Colonic mucosa (tissue), 4 donors: ENCODE measurements around the gene TLL1. TPM values are rescaled to one million over a fixed set of nuclear protein-coding genes. Genes with fewer than 3 reads are reported as not detected.

Experiments used
- DNase-seq: peaks from one replicate; pipeline ENCODE4 v3.0.0-alpha.2; 2020
- H3K27ac ChIP-seq: fragments of 200-600 bp; one replicate; pipeline ENCODE4 v1.8.0; 2021
- H3K27me3 ChIP-seq: fragments of 200-600 bp; one replicate; pipeline ENCODE4 v1.8.0; 2021
- H3K36me3 ChIP-seq: fragments of 200-600 bp; one replicate; pipeline ENCODE4 v1.8.0; 2021
- H3K4me1 ChIP-seq: fragments of 200-600 bp; one replicate; pipeline ENCODE4 v1.8.0; 2021; ENCODE audit warnings: mild to moderate bottlenecking
- H3K4me3 ChIP-seq: fragments of 200-600 bp; one replicate; pipeline ENCODE4 v1.8.0; 2021
- H3K9ac ChIP-seq, 2 donors: one replicate each; pipeline ENCODE4 v1.7.0; 2013; ENCODE audit warnings: control low read depth in 2 of 2, low read depth in 2 of 2, low read length in 2 of 2
- H3K9me3 ChIP-seq: fragments of 200-600 bp; one replicate; pipeline ENCODE4 v1.8.0; 2021
- intact Hi-C: fragments of 100-400 bp; cut with DNase I; formaldehyde crosslinking; loops from one replicate; pipeline ENCODE4 v1.14.1; 2022
- total RNA-seq, 2 donors: library from RNA; stranded (reverse); fragmentation: NEBNext Ultra II Directional in 1 of 2; extraction: Animal tissue kit (Norgen Biotek cat#: 25700) in 1 of 2; gene quantifications; one replicate each; pipeline ENCODE4 v1.2.1, GENCODE V29; 2021
- TF ChIP-seq, protein P1 (sequence below): fragments of 200-600 bp; IDR thresholded peaks from one replicate; pipeline ENCODE4 v1.8.0; 2022; ENCODE audit warnings: antibody characterized with exemption, mild to moderate bottlenecking
- donor health status: healthy.
- donor health status: DM: no; HTN: no; CAD: no.
- donor health status: DM: no; HTN: no; CAD: no.

TLL1 gene
- total RNA-seq, 2 donors from 2014 or later: 2.4 to 3.4 TPM

DNA sequence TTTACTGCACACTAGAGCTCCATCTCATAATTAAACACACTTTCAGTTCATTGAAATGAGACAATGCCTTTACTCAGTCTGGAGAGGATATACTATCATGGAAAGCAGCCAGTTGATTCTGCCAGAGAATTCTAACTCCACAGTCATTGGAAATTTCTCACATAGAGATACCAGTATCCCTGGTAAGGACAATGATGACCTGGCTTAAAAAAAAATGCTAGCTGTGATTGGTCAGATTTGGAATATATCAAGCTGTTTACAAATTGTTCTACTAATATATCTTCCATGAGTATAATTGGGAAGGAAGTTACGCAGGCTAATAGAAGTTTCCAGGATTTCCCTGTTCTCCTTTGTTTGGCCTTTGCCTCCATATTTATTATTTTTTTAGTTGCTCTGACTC, 34.5 kb upstream of the TLL1 start:
- Histone ChIP-seq H3K36me3 (no peaks in the 10 kb centered on the region), H3K4me3 (no peak overlapping the region), H3K9ac (no peak overlapping the region), H3K27ac (no peak overlapping the region), H3K27me3 (no peaks in the 10 kb centered on the region), H3K9me3 (no peaks in the 10 kb centered on the region), H3K4me1 (no peaks in the 10 kb centered on the region)
- TF ChIP-seq, protein P1, sequence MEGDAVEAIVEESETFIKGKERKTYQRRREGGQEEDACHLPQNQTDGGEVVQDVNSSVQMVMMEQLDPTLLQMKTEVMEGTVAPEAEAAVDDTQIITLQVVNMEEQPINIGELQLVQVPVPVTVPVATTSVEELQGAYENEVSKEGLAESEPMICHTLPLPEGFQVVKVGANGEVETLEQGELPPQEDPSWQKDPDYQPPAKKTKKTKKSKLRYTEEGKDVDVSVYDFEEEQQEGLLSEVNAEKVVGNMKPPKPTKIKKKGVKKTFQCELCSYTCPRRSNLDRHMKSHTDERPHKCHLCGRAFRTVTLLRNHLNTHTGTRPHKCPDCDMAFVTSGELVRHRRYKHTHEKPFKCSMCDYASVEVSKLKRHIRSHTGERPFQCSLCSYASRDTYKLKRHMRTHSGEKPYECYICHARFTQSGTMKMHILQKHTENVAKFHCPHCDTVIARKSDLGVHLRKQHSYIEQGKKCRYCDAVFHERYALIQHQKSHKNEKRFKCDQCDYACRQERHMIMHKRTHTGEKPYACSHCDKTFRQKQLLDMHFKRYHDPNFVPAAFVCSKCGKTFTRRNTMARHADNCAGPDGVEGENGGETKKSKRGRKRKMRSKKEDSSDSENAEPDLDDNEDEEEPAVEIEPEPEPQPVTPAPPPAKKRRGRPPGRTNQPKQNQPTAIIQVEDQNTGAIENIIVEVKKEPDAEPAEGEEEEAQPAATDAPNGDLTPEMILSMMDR: no peak
- intact Hi-C loops: no loop called here
- DNase-seq: no peak

DNA sequence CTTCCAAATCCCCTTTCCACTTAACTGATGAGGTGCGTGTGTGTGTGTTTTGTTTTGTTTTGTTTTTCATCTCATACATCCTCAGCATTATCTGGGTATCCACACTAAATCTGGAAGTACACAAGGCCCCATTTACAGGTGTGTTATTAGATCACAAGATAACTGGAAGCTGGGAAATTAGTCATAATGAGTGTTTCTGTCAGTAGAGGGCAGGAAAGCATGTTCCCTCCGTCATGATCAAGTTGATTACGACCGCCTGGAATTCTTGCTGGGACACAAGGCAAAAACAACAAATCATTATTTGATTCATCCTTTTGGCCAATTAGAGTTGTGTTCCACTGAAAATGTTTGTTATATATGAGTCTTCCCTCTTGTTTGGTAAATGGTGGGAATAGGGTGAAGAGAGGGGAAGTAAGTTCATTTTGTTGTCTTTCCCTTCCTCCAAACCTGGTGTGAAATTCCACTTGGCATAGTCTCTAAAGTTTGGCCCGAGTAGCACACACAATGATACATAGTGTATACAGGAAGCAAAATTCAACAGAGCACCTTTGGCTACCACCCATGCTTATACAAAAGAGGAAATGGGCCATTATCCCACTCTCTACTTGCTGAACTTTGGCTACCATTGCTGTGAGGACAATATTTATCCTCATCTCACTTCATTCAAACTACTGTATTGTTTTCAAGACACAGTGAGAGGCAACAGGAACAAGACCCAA, 33.3 kb upstream of the TLL1 start:
- TF ChIP-seq, protein P1: no peak
- H3K4me1 ChIP-seq: no peaks in the 10 kb centered on the region

DNA sequence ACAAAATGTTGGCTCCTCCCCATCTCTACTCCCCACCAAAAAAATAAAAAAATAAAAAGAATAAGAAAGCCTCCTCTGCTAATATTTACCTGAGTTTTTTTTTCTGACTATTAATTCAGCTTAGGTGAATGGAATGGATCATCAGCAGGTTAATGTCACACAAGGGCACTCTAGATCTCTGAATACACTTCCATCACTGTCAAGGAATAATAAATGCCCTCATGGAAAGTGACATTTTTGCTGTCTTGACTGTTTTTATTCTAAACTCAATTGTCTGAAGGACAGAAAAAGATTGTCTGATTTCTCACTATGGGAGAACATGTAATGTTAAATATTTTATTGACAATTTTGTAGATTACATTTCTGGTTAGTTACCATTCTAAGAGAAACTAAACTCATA, 30.4 kb upstream of the TLL1 start:
- Histone ChIP-seq H3K27me3 (no peaks in the 10 kb centered on the region), H3K4me1 (no peaks in the 10 kb centered on the region), H3K36me3 (no peaks in the 10 kb centered on the region), H3K27ac (no peak overlapping the region), H3K4me3 (no peak overlapping the region), H3K9ac (no peak overlapping the region), H3K9me3 (no peaks in the 10 kb centered on the region)
- TF ChIP-seq, protein P1: no peak
- no peak for DNase-seq
- intact Hi-C loops: no loop called here

More for the DNA sequence above, 33.3 kb upstream of the TLL1 start:
- Histone ChIP-seq H3K27me3 (no peaks in the 10 kb centered on the region), H3K9ac (no peak overlapping the region), H3K36me3 (no peaks in the 10 kb centered on the region), H3K4me3 (no peak overlapping the region), H3K27ac (no peak overlapping the region), H3K9me3 (no peaks in the 10 kb centered on the region)
- intact Hi-C loops: no loop called here
- DNase-seq: no peak

DNA sequence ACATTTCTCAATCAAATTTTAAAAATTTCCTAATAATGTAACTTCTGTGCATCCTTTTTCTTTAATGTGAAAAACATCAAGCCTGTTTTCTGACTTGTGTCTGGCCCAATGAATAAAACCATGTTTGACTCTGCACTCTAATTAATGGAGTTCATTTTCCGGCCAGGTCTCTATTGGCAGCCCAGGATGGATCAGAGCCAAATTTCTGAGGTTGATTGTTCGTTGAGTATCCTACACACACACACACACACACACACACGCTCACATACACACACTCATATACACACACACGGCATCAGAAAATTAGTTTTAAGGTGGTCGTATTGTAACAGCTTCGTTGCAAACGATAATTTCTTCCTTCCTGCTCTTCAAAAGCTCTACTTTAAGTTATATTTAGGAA, 28.9 kb upstream of the TLL1 start:
- no peak overlapping the region for H3K9ac ChIP-seq

DNA sequence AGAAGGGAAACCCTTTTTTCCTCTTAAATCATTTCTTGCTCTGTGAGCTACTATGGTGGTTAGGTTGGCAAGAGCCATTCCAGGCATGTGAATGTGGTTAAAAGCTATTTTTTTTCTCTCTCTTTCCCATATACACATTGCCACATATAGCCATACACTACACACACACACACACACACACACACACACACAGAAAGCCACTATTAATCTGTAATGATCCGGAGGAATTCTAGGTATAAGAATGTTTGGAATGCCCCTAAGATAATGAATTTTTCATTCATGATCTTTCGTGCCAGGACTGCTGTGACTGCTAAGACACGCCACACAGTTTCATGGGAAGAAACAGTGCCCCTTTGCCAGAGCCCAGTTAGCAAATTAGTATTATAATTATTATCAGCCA, 21.8 kb upstream of the TLL1 start:
- H3K27me3 ChIP-seq: no peaks in the 10 kb centered on the region

More for the DNA sequence above, 28.9 kb upstream of the TLL1 start:
- Histone ChIP-seq H3K4me3 (no peak overlapping the region), H3K27me3 (no peaks in the 10 kb centered on the region), H3K4me1 (no peaks in the 10 kb centered on the region), H3K9me3 (no peaks in the 10 kb centered on the region), H3K27ac (no peak overlapping the region), H3K36me3 (no peaks in the 10 kb centered on the region)
- TF ChIP-seq, protein P1: no peak
- no peak for DNase-seq
- intact Hi-C loops: no loop called here

More for the DNA sequence above, 21.8 kb upstream of the TLL1 start:
- no peaks in the 10 kb centered on the region for H3K36me3 ChIP-seq
- H3K27ac ChIP-seq: no peak overlapping the region
- H3K4me1 ChIP-seq: no peaks in the 10 kb centered on the region
- TF ChIP-seq, protein P1: no peak
- no peak for DNase-seq
- no peak overlapping the region for H3K9ac ChIP-seq
- intact Hi-C loops: no loop called here
- H3K9me3 ChIP-seq: no peaks in the 10 kb centered on the region
- no peak overlapping the region for H3K4me3 ChIP-seq
